ENCODE measurements around the gene C11orf98.
A peak's percentile ranks its signal among the peaks of the same experiment; 100 is the strongest.
"Not testable (repeated sequence)": the region's sequence is repeated elsewhere in the genome, so short reads cannot be mapped to it uniquely, and the experiment has no call there.

Gene C11orf98

GRCh38 chr11:62680825-62681240 is 15.8 kb upstream of the C11orf98 start:
- DNase-seq, result peak; percentile 65

GRCh38 chr11:62678770-62679696 is 14.0 kb upstream of the C11orf98 start, which contains the start of gene UBXN1:
TSS of gene UBXN1 (minus strand) at chr11:62679073. CDS start at chr11:62678923, 150 bp downstream.
- peak; percentile 83 for DNase-seq

- DNase-seq, result no peak
Observed at GRCh38 chr11:62678433-62678769, 13.4 kb upstream of the C11orf98 start.

GRCh38 chr11:62677714-62678113 is 12.7 kb upstream of the C11orf98 start:
- no peak for DNase-seq

GRCh38 chr11:62677156-62677555 is 12.1 kb upstream of the C11orf98 start:
- no peak for DNase-seq

- DNase-seq, result no peak
Observed at GRCh38 chr11:62676698-62677097, 11.7 kb upstream of the C11orf98 start.

GRCh38 chr11:62675415-62675814 is 10.4 kb upstream of the C11orf98 start:
- DNase-seq, result not testable (repeated sequence)

- no peak for DNase-seq
Observed at GRCh38 chr11:62673196-62673525, 8.2 kb upstream of the C11orf98 start.

GRCh38 chr11:62671608-62672389 is 6.8 kb upstream of the C11orf98 start, which contains the start of the genes LBHD1 and UQCC3:
TSS of gene LBHD1 (minus strand) at chr11:62672267. CDS start at chr11:62670031, 2,236 bp downstream.
TSS of gene UQCC3 (plus strand) at chr11:62671673. CDS start at chr11:62671746, 73 bp downstream.
- DNase-seq, result peak; percentile 64

- no peak for DNase-seq
Observed at GRCh38 chr11:62671236-62671607, 6.2 kb upstream of the C11orf98 start.

- no peak for DNase-seq
Observed at GRCh38 chr11:62669420-62670161, 4.6 kb upstream of the C11orf98 start.

- no peak for DNase-seq
Observed at GRCh38 chr11:62667460-62667859, 2.5 kb upstream of the C11orf98 start.

- DNase-seq, result no peak
Observed at GRCh38 chr11:62666259-62666926, 1.4 kb upstream of the C11orf98 start.

- DNase-seq, result no peak
Observed at GRCh38 chr11:62665599-62666258, 719 bp upstream of the C11orf98 start.

GRCh38 chr11:62664405-62665074 is 470 bp downstream of the C11orf98 start:
- peak; percentile 25 for DNase-seq

GRCh38 chr11:62656796-62657429 is 8.1 kb downstream of the C11orf98 start:
- DNase-seq, result no peak

GRCh38 chr11:62654297-62654696 is 10.7 kb downstream of the C11orf98 start:
- DNase-seq, result no peak

GRCh38 chr11:62652161-62653006 is 12.6 kb downstream of the C11orf98 start:
- DNase-seq, result no peak

GRCh38 chr11:62650283-62650682 is 14.7 kb downstream of the C11orf98 start:
- not testable (repeated sequence) for DNase-seq

- DNase-seq, result no peak
Observed at GRCh38 chr11:62649486-62649885, 15.5 kb downstream of the C11orf98 start.

All from NCI-H1436 (cell line).